GM18502 (cell line): ENCODE results near the gene KCNT2.

ENCODE experiments used
- ATAC-seq: cut with Tn5 transposase; IDR thresholded peaks from one replicate; pipeline ENCODE4 v1.9.1; 2021; ENCODE audit warnings: mild to moderate bottlenecking; ENCODE audit not compliant: unreplicated experiment, poor library complexity

Gene KCNT2

DNA sequence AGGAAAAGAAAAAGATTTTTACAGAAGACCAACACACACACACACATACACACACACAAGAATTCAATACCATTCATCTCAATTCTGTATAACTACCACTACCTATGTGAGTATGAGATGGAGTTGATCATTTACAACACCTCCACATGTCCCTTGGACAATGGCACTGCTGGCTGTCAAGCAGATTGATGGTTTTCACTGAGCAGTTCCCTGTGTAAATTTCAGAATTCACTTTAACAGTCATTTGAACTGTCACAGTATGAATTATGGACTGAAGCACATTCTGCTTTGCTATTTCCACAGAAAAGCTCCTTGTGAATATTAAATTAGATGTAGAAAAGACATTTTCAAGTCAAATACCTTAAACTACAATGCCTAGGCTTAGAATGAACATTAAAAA lies 14.3 kb downstream of the KCNT2 start:
- ATAC-seq = no peak

DNA sequence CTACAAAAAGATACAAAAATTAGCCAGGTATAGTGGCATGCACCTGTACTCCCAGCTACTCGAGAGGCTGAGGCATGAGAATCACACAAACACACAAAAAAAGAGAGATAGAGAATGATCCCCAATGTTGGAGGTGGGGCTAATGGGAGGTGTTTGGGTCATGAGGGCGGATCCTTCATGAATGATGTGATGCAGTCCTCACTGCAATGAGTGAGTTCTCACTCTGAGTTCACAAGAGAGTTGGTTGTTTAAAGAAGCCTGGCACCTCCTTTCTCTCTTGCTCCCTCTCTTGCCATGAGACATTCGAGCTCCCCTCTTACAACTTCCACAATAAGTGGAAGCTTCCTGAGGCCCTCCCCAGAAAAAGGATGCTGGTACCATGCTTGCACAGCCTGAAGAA lies 17.3 kb downstream of the KCNT2 start:
- no peak for ATAC-seq

DNA sequence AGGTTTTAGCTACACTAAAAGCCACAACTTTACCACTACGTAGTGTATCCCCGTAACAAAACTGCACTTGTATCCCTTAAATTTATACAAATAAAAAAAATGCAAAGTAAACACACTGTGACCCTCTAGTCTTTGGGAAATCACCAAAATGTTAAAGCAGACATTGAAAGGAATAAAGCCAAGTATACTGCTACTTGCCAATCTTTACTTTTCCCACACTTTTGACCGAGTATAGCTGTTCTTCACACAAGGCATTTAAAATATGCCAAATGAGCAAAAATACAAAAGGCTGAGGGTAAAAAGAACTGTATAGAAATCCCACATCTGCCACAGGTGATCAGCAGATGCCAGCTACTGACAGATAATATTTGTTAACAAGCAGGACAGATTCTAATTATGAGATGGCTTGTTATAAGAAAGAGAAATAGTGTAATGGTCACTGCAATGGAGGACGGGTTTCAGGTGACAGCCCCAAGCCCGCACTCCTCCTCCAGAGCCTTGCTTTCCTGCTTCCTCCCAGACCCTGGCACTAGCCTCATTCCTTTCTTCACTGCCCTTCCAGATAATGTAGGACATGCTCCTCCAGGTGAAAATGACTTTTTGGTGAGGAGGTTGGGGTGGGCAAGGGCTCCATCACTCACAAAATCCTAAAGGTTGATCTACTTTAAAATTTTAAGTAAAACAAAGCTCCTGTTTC lies 18.1 kb downstream of the KCNT2 start:
- ATAC-seq = no peak

DNA sequence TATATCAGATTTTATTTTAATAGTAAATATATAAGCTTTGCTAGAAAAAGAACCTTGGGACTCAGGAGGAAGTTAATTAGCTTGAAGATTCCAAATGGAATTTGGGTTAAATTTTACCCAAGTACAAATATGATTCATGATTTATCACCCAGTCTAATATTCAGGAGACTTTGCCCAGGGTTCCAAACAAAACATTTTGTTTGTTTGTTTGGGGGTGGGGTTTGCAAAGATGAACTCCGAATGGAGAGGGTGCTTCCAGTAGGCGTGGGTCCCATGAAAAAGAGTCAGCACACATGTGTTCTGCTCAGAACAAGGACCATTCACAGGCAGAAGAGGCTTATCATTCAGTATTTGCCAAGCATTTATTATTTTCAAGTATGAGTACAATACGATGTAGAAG lies 23.5 kb downstream of the KCNT2 start:
- no peak for ATAC-seq

DNA sequence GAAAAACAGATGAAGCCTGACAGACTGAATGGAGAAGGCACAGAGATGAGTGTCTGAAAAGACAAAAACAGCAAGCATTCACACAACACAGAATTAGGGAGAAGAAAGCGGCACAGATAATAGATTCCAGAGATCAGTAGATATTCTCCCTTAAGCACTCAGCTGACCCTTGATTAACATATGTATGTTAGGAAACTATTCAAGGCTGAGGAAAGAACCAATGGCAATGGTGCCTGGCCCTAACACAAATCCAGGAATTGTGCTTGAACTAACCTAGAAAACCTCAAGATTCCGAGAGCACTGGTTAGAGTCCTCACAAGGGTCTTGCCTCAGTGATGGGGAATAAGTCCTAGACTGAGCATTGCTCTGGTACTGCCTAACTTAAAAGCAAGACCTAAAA lies 30.9 kb downstream of the KCNT2 start:
- ATAC-seq = no peak

DNA sequence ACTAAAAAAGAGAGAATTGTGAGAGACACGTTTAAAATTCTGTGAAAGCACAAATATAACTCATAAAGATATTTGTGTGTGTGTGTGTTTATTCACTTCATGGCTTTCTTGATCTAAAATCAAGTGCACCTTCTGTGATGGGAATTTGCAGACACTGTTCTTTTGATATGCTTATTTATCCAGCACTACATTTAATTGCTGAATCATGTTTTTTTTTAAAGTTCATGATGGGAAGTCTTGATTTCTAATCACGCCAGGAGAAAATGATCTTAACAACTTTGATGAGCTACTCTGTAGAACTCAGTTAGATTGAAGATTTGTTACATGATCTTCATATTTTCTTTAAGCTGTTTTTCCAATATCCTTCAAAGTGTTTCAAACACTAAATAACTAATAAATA lies 35.0 kb downstream of the KCNT2 start:
- ATAC-seq = no peak

DNA sequence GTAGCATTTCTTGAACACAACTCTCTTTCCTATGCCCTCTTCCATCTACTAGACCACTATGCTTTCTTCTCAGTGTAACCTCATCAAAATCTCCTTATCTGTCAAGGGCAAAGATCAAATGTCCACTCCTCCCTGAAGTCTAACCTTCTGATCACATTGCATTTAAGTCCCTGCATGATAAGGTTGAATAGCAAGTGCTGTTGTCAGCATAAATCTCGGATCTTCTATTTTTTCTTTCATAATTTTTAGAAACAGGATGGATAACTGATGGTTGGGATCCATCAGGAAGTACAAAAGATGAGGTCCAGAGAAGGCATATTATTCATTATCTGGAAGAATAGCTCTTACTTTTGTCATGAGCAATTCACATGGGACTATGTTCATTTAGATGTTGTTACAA lies 41.0 kb downstream of the KCNT2 start:
- no peak for ATAC-seq

DNA sequence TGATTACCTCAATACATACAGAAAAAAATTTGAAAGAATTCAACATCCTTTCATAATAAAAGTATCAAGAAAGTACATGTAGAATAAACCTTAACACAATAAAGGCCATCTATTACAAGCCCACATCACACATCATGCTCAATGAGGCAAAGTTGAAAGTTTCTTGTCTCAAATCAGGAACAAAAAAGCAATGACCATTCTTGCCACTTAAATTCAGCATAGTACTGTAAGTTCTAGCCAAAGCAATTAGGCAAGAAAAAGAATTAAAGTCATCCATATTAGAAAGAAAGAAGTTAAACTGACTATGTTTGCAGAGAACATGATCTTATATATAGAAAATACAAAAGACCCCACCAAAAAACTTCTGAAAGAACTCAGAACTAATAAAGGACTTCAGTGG lies 44.5 kb downstream of the KCNT2 start:
- no peak for ATAC-seq

DNA sequence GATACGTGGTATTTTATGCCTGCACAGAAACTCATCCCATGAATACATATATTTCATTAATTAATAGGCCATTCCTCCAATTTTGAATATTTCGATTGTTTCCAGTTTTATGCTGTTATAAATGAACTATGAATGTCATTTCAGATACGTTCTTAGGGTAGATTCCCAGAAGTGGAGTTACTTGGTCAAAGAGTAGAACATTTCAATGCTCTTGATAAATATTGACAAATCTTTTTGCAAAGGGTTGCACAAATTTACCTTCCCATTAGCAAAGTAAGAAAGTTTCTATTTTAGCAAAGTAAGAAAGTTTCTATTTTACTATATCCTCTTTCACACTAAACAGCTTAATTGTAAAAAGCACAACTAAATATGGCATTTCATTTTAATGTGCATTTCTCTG lies 48.9 kb downstream of the KCNT2 start:
- ATAC-seq = no peak

DNA sequence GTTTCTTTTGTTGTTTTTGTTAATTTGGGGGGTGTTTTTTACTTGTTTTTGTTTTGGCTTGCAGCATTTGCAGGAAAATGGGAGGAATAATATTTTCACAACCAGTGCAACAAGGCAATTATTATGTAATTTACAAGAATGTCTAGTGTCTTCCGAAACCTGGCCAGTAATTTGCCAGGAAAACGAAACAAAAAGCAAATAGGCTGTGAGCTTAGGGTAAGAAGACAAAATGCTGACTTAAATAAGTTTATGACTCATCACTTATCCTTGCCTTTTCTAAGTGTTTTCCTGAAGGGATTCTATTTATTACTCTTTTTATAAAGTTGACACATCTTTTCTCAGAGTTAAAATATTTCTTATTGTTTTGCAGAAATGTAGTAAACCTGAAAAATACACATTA lies 49.8 kb downstream of the KCNT2 start:
- peak; percentile 67 for ATAC-seq

DNA sequence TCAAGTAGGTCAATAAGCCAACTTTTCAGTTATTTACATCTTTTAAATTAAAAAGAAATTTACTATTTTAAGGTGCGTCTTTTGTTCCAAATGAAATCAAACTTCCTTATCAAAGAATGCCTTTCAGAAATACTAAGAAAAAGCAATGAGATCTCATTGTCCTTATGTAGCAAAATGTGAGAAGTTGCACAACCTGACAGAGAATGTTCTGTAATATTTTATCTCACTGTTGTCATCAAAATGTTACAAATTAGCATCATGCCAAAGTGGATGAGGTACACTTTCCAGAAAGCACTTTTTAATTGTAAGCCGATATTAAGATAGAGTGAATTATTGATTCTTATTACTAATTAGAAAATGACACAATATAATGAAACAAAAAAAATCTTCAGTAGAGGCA lies 50.4 kb downstream of the KCNT2 start:
- ATAC-seq = no peak

DNA sequence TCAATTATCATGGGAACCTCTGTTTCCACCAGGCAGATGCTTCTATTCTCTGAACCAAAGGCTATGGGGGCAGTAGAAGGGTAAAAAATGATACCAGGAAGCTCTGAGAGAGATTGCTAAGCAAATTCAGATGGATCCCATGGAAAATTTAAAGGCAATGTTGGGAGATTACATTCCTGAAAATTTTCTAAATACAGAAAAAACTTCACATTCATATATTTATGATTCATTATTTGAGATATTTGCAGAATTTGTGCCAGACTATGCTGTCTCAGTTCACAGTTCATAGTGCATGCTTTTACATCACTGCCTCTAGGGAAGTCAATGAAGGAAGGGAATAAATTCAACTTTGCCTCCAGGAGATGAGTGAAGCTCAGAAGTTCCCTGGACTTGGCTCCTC lies 57.5 kb downstream of the KCNT2 start:
- no peak for ATAC-seq

DNA sequence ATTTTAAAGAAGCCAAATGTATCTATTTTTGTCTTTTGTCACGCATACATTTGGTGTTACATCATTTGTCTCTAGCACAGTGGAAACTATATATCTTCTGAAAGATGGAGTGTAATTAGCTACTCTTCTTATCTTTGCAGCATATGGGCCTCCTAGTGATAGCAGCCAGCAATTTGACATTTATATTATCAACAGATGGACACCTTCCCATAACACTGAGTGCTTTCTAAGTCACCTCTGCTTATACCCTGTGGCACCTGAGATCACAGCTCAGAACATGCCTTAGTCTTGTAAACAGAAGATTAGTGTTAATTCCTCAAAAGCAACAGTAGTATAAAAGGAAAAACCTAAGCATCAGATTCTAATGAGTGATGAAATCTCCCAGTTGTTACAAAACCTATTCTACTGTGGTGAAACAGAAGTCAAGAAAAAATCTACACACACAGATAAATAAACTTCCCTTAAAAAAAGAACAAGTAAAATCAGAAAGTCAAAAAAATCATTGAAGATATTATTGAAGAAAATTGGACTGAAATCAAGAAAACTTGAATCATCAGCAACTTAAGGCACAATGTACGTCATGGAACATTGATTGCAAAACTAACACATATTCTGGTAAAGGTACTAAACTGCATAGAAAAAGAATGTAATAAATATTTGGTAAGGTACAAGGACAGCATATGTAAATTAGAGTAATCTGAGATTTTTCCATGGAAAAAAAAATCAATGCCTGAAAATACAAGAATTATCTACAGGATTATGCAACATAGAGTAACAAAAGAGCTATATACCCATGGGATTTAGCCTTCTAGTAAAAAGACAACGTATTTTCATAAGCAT lies 61.7 kb downstream of the KCNT2 start:
- ATAC-seq = no peak

DNA sequence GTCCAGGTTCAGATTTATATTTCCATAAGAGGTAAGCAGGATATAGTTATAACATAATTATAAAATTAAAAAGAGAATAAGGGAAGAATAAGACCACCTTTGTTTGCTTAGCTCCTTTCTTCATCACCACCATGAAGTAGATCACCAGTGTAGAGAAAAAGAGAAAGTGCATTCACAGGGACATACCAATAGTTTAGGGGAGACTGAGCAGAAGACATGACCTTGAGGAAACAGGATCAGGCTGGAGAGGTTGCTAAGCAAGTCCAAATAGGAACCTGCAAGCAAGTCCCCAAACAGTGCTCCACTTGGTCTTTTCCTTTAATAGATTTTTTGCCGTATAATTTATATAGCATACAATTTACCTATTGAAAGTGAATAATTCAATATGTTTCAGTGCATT lies 63.0 kb downstream of the KCNT2 start:
- no peak for ATAC-seq

DNA sequence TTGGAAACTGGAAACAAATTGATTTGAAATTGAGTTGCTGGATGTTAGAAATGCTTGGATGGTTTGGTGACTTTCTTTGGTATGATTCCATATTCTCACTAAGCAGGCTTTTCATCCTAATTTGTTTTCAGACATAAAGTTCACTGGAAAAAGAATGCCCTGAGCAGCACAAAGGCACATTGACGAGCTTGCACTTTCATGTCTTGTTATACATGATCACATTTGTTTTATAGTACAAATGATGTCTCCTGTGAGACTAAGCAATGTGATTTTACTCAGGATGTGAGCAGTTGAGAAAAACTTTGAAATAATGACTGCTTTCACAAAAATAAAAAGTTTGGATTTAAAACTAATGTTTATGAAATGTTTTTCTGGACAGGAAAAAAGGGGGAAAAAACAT lies 63.6 kb downstream of the KCNT2 start:
- ATAC-seq = no peak

DNA sequence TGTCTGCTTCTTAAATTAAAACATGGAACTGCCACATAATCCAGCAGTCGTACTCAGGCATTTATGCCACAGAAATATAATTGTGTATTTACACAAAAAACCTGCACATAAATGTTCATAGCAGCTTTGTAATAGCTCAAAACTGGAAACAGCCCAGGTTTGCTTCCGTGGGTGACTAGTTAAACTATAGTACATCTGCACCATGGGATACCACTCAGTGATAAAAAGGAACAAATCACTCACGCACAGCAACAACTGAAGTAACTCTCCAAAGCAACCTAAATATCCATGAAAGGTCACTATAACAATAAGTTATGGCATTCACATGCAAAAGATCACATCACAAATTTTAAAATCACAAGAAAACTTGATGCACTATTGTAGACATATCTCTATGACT lies 64.4 kb downstream of the KCNT2 start:
- no peak for ATAC-seq

DNA sequence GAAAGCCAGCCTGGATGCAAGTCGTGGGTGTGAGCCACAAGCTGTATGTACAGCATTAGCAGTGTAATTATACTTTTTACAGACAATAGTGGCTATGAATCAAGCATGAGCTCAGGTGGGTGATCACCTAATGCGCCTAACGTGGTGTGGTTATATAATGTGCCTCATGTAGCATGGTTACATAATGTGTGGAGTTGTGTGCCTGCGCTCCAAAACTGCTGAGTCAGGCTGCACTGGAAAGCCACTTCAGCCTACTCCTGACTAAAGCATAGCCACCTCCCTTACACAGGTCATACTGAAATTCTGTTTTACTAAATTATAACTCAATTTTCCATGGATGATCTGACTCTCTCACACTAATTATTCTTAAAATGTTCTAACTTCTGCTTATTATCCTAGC lies 69.8 kb downstream of the KCNT2 start:
- ATAC-seq = no peak

DNA sequence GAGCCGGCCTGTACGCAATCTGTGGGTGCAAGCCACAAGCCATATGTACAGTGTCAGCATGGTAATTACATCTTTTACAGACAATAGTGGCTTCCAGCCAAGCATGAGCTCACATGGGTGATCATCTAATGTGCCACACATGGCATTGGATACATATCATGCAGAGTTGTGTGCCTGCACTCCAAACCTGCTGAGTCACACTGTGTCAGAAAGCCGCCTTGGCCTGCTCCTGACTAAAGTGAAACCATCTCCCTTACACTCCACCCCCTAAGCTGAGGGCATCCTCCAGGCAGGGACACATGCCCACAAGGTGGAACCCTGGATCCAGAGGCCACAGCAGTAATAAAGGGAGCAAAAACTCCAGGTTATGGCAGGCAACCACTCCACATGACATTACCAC lies 72.5 kb downstream of the KCNT2 start:
- ATAC-seq = no peak

DNA sequence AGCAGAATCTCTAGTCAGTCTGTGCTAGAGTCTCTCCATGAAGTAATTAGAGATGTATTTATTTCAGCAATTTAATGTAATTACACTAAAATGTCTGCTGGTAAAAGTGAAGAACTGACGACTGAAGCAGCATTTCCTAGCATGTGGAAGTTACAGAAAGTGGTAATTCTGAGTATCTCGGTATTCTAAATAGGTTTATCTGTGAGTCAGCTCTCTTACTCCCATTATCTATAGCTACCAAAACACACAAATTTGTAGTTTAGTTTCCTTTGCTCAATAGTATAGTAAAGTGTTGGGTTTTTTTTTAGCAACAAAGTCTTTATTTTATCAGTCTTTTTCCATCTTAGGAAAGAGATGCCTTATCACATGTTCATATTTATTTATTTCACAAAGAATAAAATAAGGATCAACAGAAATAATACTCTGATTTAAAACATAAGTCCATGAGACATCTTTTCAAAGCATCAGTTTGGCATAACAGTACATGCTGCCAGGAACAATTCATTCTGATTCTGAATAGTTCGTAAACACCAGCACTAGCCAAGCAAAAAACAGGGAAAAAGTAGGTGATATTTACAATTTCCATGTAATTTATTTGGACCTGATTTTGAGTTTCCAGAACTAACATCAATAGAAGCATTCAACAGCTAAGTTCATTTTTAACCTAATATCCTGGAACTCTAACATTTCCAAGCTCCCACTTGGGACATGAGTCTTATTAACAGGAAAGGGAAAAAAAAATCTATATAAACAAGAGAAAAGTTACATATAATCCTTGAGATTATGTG lies 76.3 kb downstream of the KCNT2 start:
- ATAC-seq = no peak

DNA sequence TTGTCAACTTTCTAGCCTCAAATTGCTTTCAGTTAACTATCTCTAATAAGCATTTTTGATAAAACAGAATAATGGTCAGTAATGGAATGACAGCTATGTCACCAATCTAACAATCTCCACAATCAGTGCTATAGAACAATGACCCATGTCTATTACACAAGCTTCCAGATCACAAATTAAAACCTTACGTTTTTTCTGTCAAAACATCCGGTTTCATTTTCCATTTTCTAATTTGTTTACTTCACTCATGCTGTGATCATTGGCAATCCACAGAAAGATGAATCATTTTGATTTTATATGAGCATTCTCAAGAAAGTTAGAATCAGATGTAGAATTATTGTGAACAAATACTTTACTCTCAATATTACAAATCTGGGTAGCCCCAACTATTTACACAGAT lies 80.3 kb downstream of the KCNT2 start:
- ATAC-seq = no peak
